ENCODE results near the gene TMED8.

TMED8 gene

GRCh38 chr14:77359626-77360025 lies 17.3 kb downstream of the TMED8 start:
- TF ChIP-seq, protein P1, sequence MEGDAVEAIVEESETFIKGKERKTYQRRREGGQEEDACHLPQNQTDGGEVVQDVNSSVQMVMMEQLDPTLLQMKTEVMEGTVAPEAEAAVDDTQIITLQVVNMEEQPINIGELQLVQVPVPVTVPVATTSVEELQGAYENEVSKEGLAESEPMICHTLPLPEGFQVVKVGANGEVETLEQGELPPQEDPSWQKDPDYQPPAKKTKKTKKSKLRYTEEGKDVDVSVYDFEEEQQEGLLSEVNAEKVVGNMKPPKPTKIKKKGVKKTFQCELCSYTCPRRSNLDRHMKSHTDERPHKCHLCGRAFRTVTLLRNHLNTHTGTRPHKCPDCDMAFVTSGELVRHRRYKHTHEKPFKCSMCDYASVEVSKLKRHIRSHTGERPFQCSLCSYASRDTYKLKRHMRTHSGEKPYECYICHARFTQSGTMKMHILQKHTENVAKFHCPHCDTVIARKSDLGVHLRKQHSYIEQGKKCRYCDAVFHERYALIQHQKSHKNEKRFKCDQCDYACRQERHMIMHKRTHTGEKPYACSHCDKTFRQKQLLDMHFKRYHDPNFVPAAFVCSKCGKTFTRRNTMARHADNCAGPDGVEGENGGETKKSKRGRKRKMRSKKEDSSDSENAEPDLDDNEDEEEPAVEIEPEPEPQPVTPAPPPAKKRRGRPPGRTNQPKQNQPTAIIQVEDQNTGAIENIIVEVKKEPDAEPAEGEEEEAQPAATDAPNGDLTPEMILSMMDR (IDR thresholded peaks at IDR 0.05), result no peak
- no peak for TF ChIP-seq ZFX (IDR thresholded peaks at IDR 0.05; ENCODE audit: borderline replicate concordance)
- no peak overlapping the region for H3K27ac ChIP-seq

DNA sequence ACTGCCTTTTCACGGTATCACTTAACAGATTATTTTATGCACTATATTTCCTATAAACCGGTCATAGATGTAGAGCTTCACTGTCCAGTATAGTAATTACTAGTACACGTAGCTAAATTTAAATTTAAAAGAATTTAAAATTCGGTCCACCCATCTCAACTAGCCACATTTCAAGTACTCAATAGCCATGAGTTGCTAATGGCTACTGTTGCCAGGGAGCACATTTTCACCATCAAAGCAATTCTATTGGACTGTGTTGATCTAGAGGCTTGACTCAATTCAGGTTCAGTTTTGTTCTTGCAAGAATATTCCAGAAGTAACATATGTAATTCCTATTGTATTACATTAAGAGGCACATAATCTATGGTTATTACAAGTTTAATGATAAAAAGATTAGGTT lies 20.0 kb downstream of the TMED8 start:
- TF ChIP-seq, protein P1 (IDR thresholded peaks at IDR 0.05), result no peak
- no peak for TF ChIP-seq ZFX (IDR thresholded peaks at IDR 0.05; ENCODE audit: borderline replicate concordance)
- H3K27ac ChIP-seq, result no peak overlapping the region

GRCh38 chr14:77355811-77356210 lies 21.1 kb downstream of the TMED8 start:
- H3K27ac ChIP-seq, result no peak overlapping the region
- TF ChIP-seq, protein P1 (IDR thresholded peaks at IDR 0.05), result no peak
- no peak for TF ChIP-seq ZFX (IDR thresholded peaks at IDR 0.05; ENCODE audit: borderline replicate concordance)

- no peak overlapping the region for H3K27ac ChIP-seq
- TF ChIP-seq ZFX (IDR thresholded peaks at IDR 0.05; ENCODE audit: borderline replicate concordance), result no peak
- TF ChIP-seq, protein P1 (IDR thresholded peaks at IDR 0.05), result no peak
Observed at GRCh38 chr14:77353469-77354141, 23.3 kb downstream of the TMED8 start.

DNA sequence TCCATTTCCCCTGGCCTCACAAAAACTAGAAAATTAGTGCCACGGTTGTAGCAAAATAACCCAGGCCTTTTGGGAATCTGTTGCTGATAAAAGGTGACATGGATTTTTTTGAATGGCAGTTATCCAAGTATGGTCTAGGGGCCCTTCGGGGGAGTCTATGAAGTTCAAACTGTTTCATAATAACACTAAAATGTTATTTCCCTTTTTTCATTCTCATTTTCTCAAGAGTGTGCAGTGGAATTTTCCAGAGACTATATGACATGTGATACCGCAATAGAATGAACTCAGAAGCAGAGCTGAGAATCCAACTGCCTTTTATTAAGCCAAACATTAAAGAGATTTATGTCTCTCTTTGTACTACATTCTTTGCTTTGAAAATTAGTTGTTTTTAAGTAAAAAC lies 29.1 kb downstream of the TMED8 start:
- no peak overlapping the region for H3K27ac ChIP-seq
- TF ChIP-seq, protein P1 (IDR thresholded peaks at IDR 0.05), result no peak
- TF ChIP-seq ZFX (IDR thresholded peaks at IDR 0.05; ENCODE audit: borderline replicate concordance), result no peak

DNA sequence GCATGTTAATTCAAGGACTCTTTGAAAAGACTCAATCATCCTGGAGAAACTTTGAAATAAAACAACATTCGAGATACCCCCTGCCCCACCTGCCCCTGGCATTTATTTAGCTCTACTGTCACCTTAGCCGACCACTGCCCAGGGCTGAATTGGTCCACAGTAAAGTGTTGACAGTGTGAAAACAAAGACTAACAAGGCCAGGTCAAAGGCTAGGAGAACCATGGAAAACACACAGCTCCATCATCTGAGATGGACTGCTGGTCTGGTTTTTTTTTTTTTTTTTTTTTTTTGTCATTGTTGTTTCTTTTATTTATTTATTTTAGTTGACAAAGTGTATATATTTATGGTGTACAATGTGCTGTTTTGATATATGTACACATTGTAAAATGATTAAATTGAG lies 30.4 kb downstream of the TMED8 start:
- no peak for TF ChIP-seq ZFX (IDR thresholded peaks at IDR 0.05; ENCODE audit: borderline replicate concordance)
- TF ChIP-seq, protein P1 (IDR thresholded peaks at IDR 0.05), result no peak
- H3K27ac ChIP-seq, result no peak overlapping the region

DNA sequence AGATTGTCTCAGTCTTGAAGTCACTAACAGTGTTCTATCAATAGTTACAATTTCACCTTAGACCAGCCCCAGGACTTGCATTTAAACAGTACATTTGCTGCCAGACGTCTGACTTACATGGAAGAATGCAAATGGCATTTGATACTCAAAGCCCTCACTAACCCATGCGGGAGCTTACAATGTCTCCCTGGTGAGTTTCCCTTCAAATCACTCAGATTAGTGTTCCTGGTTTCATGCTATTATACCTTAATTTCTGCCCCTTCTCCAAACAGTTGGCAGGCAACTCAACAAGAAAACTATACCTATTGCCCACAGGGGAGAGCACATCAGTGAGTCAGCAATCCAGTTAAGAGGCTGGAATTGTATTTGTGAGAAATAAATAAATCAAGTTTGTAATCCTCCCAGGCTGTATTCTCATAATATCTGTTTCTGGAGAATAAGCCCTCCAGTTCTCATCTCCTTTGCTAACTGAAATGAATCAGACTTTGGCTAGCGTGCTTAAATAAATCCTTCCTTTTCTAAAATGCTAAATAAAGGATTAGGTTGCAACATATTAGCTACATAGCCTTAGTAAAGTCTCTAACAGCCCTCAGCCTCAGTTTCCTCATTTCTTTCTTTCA lies 32.4 kb downstream of the TMED8 start:
- no peak overlapping the region for H3K27ac ChIP-seq
- TF ChIP-seq, protein P1 (IDR thresholded peaks at IDR 0.05), result no peak
- TF ChIP-seq ZFX (IDR thresholded peaks at IDR 0.05; ENCODE audit: borderline replicate concordance), result no peak
